OCI-LY7 (cell line): ENCODE measurements around the gene DLGAP3. TPM values are rescaled to one million over a fixed set of nuclear protein-coding genes. Genes with fewer than 3 reads are reported as not detected.

Experiments used
- BruUV-seq: library from RNA; stranded (reverse); fragments of 400-500 nt; replicated peaks from 2 replicates; lab custom pipeline; 2021; lab: Mats Ljungman, UMichigan
- CTCF ChIA-PET: fragments of 300-600 bp; sonication (Branson Sonifier 250); formaldehyde crosslinking; loops from one replicate; lab custom pipeline; 2022; ENCODE audit warnings: antibody characterized with exemption; ENCODE audit not compliant: unreplicated experiment; lab: Charles Lee
- POLR2A ChIA-PET: fragments of 300-600 bp; sonication (Branson Sonifier 250); formaldehyde crosslinking; loops from one replicate; lab custom pipeline; 2022; ENCODE audit warnings: antibody characterized with exemption; lab: Charles Lee
- DNase-seq: peaks from one replicate; pipeline ENCODE4 v3.0.0-alpha.2; 2015; ENCODE audit warnings: low spot score
- H2AFZ ChIP-seq: fragments of 200-600 bp; sonication (generic), shearing (Covaris generic); 2 replicates; pipeline ENCODE4 v1.6.1; 2014; ENCODE audit warnings: mild to moderate bottlenecking, antibody characterized with exemption, low read length, moderate library complexity
- H3K27ac ChIP-seq: fragments of 200-600 bp; sonication (generic); 2 replicates; pipeline ENCODE4 v1.5.1; 2014; ENCODE audit warnings: mixed run types, low read depth, mild to moderate bottlenecking, moderate library complexity, low read length, inconsistent platforms; ENCODE audit not compliant: poor library complexity, severe bottlenecking
- H3K36me3 ChIP-seq: fragments of 200-600 bp; sonication (generic); 2 replicates; pipeline ENCODE4 v1.6.1; 2014; ENCODE audit warnings: mild to moderate bottlenecking, antibody characterized with exemption, low read length, moderate library complexity, mixed read lengths; ENCODE audit not compliant: insufficient read depth
- H3K4me1 ChIP-seq: fragments of 200-600 bp; sonication (generic); 2 replicates; pipeline ENCODE4 v1.5.1; 2014; ENCODE audit warnings: mild to moderate bottlenecking, low read length; ENCODE audit not compliant: insufficient read depth, poor library complexity, severe bottlenecking
- H3K4me2 ChIP-seq: fragments of 200-600 bp; sonication (generic); 2 replicates; pipeline ENCODE4 v1.6.1; 2014; ENCODE audit warnings: mild to moderate bottlenecking, low read length
- H3K4me3 ChIP-seq: fragments of 200-600 bp; sonication (generic); 2 replicates; pipeline ENCODE4 v1.5.1; 2014; ENCODE audit warnings: mild to moderate bottlenecking, low read depth, low read length; ENCODE audit not compliant: poor library complexity, severe bottlenecking
- H3K79me2 ChIP-seq: fragments of 200-600 bp; sonication (generic); 2 replicates; pipeline ENCODE4 v1.6.1; 2016; ENCODE audit warnings: low read depth, mild to moderate bottlenecking, low read length, moderate library complexity, mixed read lengths; ENCODE audit not compliant: insufficient read depth
- H3K9me2 ChIP-seq: fragments of 200-600 bp; sonication (generic); 2 replicates; pipeline ENCODE4 v1.6.1; 2016; ENCODE audit warnings: mild to moderate bottlenecking, low read length, mixed read lengths; ENCODE audit not compliant: insufficient read depth
- H3K9me3 ChIP-seq: fragments of 200-600 bp; sonication (generic); 2 replicates; pipeline ENCODE4 v1.6.1; 2014; ENCODE audit warnings: mild to moderate bottlenecking, mixed run types, low read length, mixed read lengths
- H4K20me1 ChIP-seq: fragments of 200-600 bp; sonication (generic); 2 replicates; pipeline ENCODE4 v1.6.1; 2014; ENCODE audit warnings: mild to moderate bottlenecking, antibody characterized with exemption, low read length, moderate library complexity, mixed read lengths; ENCODE audit not compliant: insufficient read depth
- CTCF ChIP-seq: fragments of 200-600 bp; sonication (generic); conservative IDR thresholded peaks from 2 replicates; pipeline ENCODE4 v1.5.1; 2014; ENCODE audit warnings: mild to moderate bottlenecking, antibody characterized with exemption, low read length, moderate library complexity, mixed read lengths
- EZH2phosphoT487 ChIP-seq: fragments of 200-600 bp; sonication (generic); IDR thresholded peaks from 2 replicates; pipeline ENCODE4 v1.6.1; 2018; ENCODE audit warnings: low read depth, borderline replicate concordance, mild to moderate bottlenecking, mixed run types, antibody characterized with exemption, low read length, moderate library complexity, mixed read lengths
- intact Hi-C: fragments of 100-400 bp; cut with micrococcal nuclease; formaldehyde crosslinking; loops from one replicate; pipeline ENCODE4 v1.10.0; 2022; ENCODE audit not compliant: unreplicated experiment
- total RNA-seq, 2 experiments: library from RNA; depleted of rRNA in 1 of 2; stranded (reverse); fragments of >200 nt in 1 of 2; shearing (Covaris generic) in 1 of 2; gene quantifications; 2 replicates each; pipeline ENCODE4 v1.2.3, GENCODE V29; 2014 to 2022

Gene DLGAP3
- total RNA-seq, 2 experiments from 2014 or later, result 0.44 to 0.47 TPM

GRCh38 chr1:34816778-34817177, 112.7 kb downstream of the DLGAP3 start:
- ChIA-PET POLR2A (no interaction called here), CTCF (no interaction called here)

GRCh38 chr1:34816332-34816731, 113.1 kb downstream of the DLGAP3 start:
- POLR2A ChIA-PET, result interaction anchor here (0.6 kb wide), 1 partner anchor 17 kb away, joined by 6 read pairs; no protein-coding TSS in a partner anchor

More at GRCh38 chr1:34816778-34817177, 112.7 kb downstream of the DLGAP3 start:
- BruUV-seq, result no TSS peak
- no peaks in the 10 kb centered on the region for H3K9me2 ChIP-seq
- H3K36me3 ChIP-seq, result no peaks in the 10 kb centered on the region
- no peak overlapping the region for H2AFZ ChIP-seq
- DNase-seq, result no peak
- H3K4me2 ChIP-seq, result no peak overlapping the region
- no peaks in the 10 kb centered on the region for H3K9me3 ChIP-seq
- H3K4me3 ChIP-seq, result no peak overlapping the region
- H3K4me1 ChIP-seq, result no peaks in the 10 kb centered on the region
- intact Hi-C loops, result no loop called here
- H3K79me2 ChIP-seq, result no peaks in the 10 kb centered on the region
- no peak overlapping the region for H3K27ac ChIP-seq
- no peaks in the 10 kb centered on the region for H4K20me1 ChIP-seq
- no peak for TF ChIP-seq CTCF
- no peak for TF ChIP-seq EZH2phosphoT487

More at GRCh38 chr1:34816332-34816731, 113.1 kb downstream of the DLGAP3 start:
- Histone ChIP-seq H4K20me1 (no peaks in the 10 kb centered on the region), H3K79me2 (no peaks in the 10 kb centered on the region), H3K4me2 (no peak overlapping the region), H3K4me3 (no peak overlapping the region), H3K9me2 (no peaks in the 10 kb centered on the region), H2AFZ (no peak overlapping the region), H3K36me3 (no peaks in the 10 kb centered on the region), H3K9me3 (no peaks in the 10 kb centered on the region), H3K27ac (no peak overlapping the region), H3K4me1 (no peaks in the 10 kb centered on the region)
- BruUV-seq, result no TSS peak
- no peak for TF ChIP-seq CTCF
- TF ChIP-seq EZH2phosphoT487, result no peak
- no peak for DNase-seq
- CTCF ChIA-PET, result no interaction called here
- intact Hi-C loops, result no loop called here

Other genes with a start within 250 kb of the DLGAP3 start
- not detected in 2 replicates for gene GJB5, start 174.6 kb downstream of the DLGAP3 start, total RNA-seq (2014; rRNA removed; shearing (Covaris generic))
- gene GJB5, start 174.6 kb downstream of the DLGAP3 start, total RNA-seq (2022), result not detected in 2 replicates
- not detected in 2 replicates for gene GJB4, start 169.9 kb downstream of the DLGAP3 start, total RNA-seq (2014; rRNA removed; shearing (Covaris generic))
- gene GJB4, start 169.9 kb downstream of the DLGAP3 start, total RNA-seq (2022), result not detected in 2 replicates
- gene GJB3, start 148.4 kb downstream of the DLGAP3 start, total RNA-seq (2014; rRNA removed; shearing (Covaris generic)), result not detected in 2 replicates
- not detected in 2 replicates for gene GJB3, start 148.4 kb downstream of the DLGAP3 start, total RNA-seq (2022)
- gene GJA4, start 136.7 kb downstream of the DLGAP3 start, total RNA-seq (2014; rRNA removed; shearing (Covaris generic)), result not detected in 2 replicates
- gene GJA4, start 136.7 kb downstream of the DLGAP3 start, total RNA-seq (2022), result not detected in 2 replicates
- 36.3 and 44.3 TPM in 2 replicates for gene SMIM12, start 69.9 kb downstream of the DLGAP3 start, total RNA-seq (2014; rRNA removed; shearing (Covaris generic))
- 39.2 and 41.2 TPM in 2 replicates for gene SMIM12, start 69.9 kb downstream of the DLGAP3 start, total RNA-seq (2022)
- gene TMEM35B, start 55.7 kb upstream of the DLGAP3 start, total RNA-seq (2014; rRNA removed; shearing (Covaris generic)), result 15.5 and 16.5 TPM in 2 replicates
- 19.4 and 19.8 TPM in 2 replicates for gene TMEM35B, start 55.7 kb upstream of the DLGAP3 start, total RNA-seq (2022)
- 10.9 and 11.4 TPM in 2 replicates for gene ZMYM6, start 102.3 kb upstream of the DLGAP3 start, total RNA-seq (2014; rRNA removed; shearing (Covaris generic))
- 24.2 and 30.5 TPM in 2 replicates for gene ZMYM6, start 102.3 kb upstream of the DLGAP3 start, total RNA-seq (2022)
- gene ZMYM1, start 149.7 kb upstream of the DLGAP3 start, total RNA-seq (2014; rRNA removed; shearing (Covaris generic)), result 6.1 and 6.9 TPM in 2 replicates
- gene ZMYM1, start 149.7 kb upstream of the DLGAP3 start, total RNA-seq (2022), result 9.5 and 13.8 TPM in 2 replicates